Common myeloid progenitor, CD34-positive (primary cell): ENCODE measurements around the gene CAVIN1.
A peak's percentile ranks its signal among the peaks of the same experiment; 100 is the strongest.
"Not testable (repeated sequence)": the region's sequence is repeated elsewhere in the genome, so short reads cannot be mapped to it uniquely, and the experiment has no call there.

Experiments
- CTCF ChIA-PET: fragments of 350-600 bp; sonication (Branson Sonifier 250); formaldehyde crosslinking; loops from one replicate; lab custom pipeline; 2021; ENCODE audit warnings: antibody characterized with exemption; lab: Charles Lee
- POLR2A ChIA-PET: fragments of 350-600 bp; sonication (Branson Sonifier 250); formaldehyde crosslinking; loops from one replicate; lab custom pipeline; 2021; ENCODE audit warnings: antibody characterized with exemption; lab: Charles Lee
- DNase-seq, 3 donors: peaks; one replicate each; pipeline versions ENCODE4 v3.0.0 to v3.0.0-alpha.2; 2013
- H3K27ac ChIP-seq, 2 experiments: 1 replicate in 1 of 2; 2 replicates in 1 of 2; pipeline ENCODE4 v1.7.0; 2013; ENCODE audit warnings: inconsistent platforms in 2 of 2, low read length in 2 of 2, mild to moderate bottlenecking in 2 of 2, low read depth in 1 of 2, moderate library complexity in 1 of 2; ENCODE audit not compliant: severe bottlenecking in 2 of 2, insufficient read depth in 1 of 2, poor library complexity in 1 of 2
- H3K27me3 ChIP-seq, 5 experiments: replicated peaks in 2 of 5; 1 replicate in 3 of 5; 2 replicates in 2 of 5; pipeline versions ENCODE4 v1.6.1 to v1.7.0; 2013; ENCODE audit warnings: low read length in 4 of 5, mild to moderate bottlenecking in 2 of 5, moderate library complexity in 2 of 5, inconsistent platforms in 1 of 5; ENCODE audit not compliant: insufficient read depth in 5 of 5, control insufficient read depth in 4 of 5
- H3K36me3 ChIP-seq, 4 experiments: 1 replicate in 2 of 4; 2 replicates in 2 of 4; pipeline versions ENCODE4 v1.6.1 to v1.7.0; 2013; ENCODE audit warnings: low read length in 3 of 4, control low read depth in 1 of 4, mild to moderate bottlenecking in 1 of 4; ENCODE audit not compliant: control insufficient read depth in 4 of 4, insufficient read depth in 4 of 4
- H3K4me1 ChIP-seq, 4 experiments: 1 replicate in 3 of 4; 2 replicates in 1 of 4; pipeline versions ENCODE4 v1.6.1 to v1.7.1; 2013; ENCODE audit warnings: low read length in 3 of 4, mild to moderate bottlenecking in 3 of 4, control low read depth in 1 of 4, inconsistent platforms in 1 of 4, moderate library complexity in 1 of 4; ENCODE audit not compliant: control insufficient read depth in 4 of 4, insufficient read depth in 4 of 4; ENCODE audit errors: control extremely low read depth in 1 of 4
- H3K4me3 ChIP-seq, 7 experiments: 1 replicate in 4 of 7; 2 replicates in 3 of 7; pipeline versions ENCODE4 v1.5.1 to v1.7.0; 2013; ENCODE audit warnings: mild to moderate bottlenecking in 7 of 7, low read length in 6 of 7, moderate library complexity in 6 of 7, inconsistent platforms in 2 of 7, low read depth in 2 of 7, control low read depth in 1 of 7; ENCODE audit not compliant: insufficient read depth in 4 of 7, control insufficient read depth in 1 of 7; ENCODE audit errors: extremely low read depth in 1 of 7
- H3K9me3 ChIP-seq, 5 experiments: 1 replicate in 4 of 5; 2 replicates in 1 of 5; pipeline versions ENCODE4 v1.6.1 to v1.7.1; 2013; ENCODE audit warnings: low read length in 4 of 5, mild to moderate bottlenecking in 2 of 5, inconsistent platforms in 1 of 5, low read depth in 1 of 5, moderate library complexity in 1 of 5; ENCODE audit not compliant: control insufficient read depth in 4 of 5, insufficient read depth in 2 of 5; ENCODE audit errors: control extremely low read depth in 1 of 5
- WGBS: methylation state at CpG from one replicate; pipeline ENCODE4 v1.1.5; 2013; ENCODE audit not compliant: insufficient coverage; 5-methylcytosine and 5-hydroxymethylcytosine counted together

Gene CAVIN1

GRCh38 chr17:42368310-42368709 lies 54.7 kb downstream of the CAVIN1 start:
- 95% methylated on average over 2 of the region's 5 CpGs for WGBS
- POLR2A ChIA-PET: interaction anchor here (0.9 to 1.5 kb wide), 2 partner anchors 20 to 28 kb away, joined by 3 to 6 read pairs; partner anchors contain the start of gene STAT3
- not testable (repeated sequence) for DNase-seq, H3K27me3 ChIP-seq, H3K27ac ChIP-seq, H3K9me3 ChIP-seq, H3K4me3 ChIP-seq
- Histone ChIP-seq H3K4me1 (peaks cover 0 to 36% (median 27%) of the 10 kb centered on the region in 4 experiments), H3K36me3 (peaks cover 0 to 21% (median 6%) of the 10 kb centered on the region in 4 experiments)
- CTCF ChIA-PET: interaction anchor here (0.8 to 1.3 kb wide), 3 partner anchors 10 to 34 kb away, joined by 3 to 4 read pairs (median 4); partner anchors contain the start of gene STAT3

- Histone ChIP-seq H3K36me3 (peaks cover 0 to 16% (median 0%) of the 10 kb centered on the region in 4 experiments), H3K4me1 (peaks cover 6 to 51% (median 33%) of the 10 kb centered on the region in 4 experiments)
- H3K4me3 ChIP-seq, H3K27ac ChIP-seq, H3K9me3 ChIP-seq, DNase-seq, H3K27me3 ChIP-seq: not testable (repeated sequence)
- POLR2A ChIA-PET: interaction anchor here (0.6 kb wide), 2 partner anchors 163 to 588 kb away, joined by 3 read pairs; no protein-coding TSS in a partner anchor
- CTCF ChIA-PET: interaction anchor here (0.9 kb wide), 1 partner anchor 31 kb away, joined by 3 read pairs; no protein-coding TSS in a partner anchor
- 93% methylated on average over 13 of the region's 13 CpGs for WGBS
Measured at GRCh38 chr17:42366176-42367023, 56.7 kb downstream of the CAVIN1 start.

DNA sequence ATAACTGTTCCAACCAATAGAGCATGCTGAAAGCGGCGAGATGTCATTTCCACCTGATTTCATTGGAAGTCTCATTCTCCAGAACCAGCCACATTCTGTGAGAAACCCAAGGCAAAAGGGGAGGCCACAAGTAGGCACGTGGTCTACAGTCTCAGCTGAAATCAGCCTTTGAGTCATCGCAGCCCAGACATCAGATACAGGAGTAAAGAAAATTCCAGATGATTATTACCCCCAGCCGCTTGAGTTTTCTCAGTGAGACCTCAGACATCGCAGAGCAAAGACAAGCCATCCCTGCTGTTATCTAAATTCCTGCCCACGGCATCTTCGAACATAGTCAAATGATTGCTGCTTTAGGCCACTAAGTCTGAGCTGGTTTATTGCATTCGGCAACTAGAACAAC lies 57.9 kb downstream of the CAVIN1 start:
- POLR2A ChIA-PET: no interaction called here
- Histone ChIP-seq H3K27ac (no peak overlapping the region), H3K4me1 (peaks cover 6 to 51% (median 33%) of the 10 kb centered on the region in 4 experiments), H3K27me3 (no peaks in the 10 kb centered on the region), H3K36me3 (peaks cover 0 to 17% (median 0%) of the 10 kb centered on the region in 4 experiments), H3K4me3 (no peak overlapping the region), H3K9me3 (no peaks in the 10 kb centered on the region)
- CTCF ChIA-PET: interaction anchor here (0.7 to 1.0 kb wide), 3 partner anchors 12 to 38 kb away, joined by 3 read pairs; no protein-coding TSS in a partner anchor
- WGBS: 91% methylated on average over 6 of the region's 9 CpGs
- peak in 1 of 3 donors; percentile 36 for DNase-seq

DNA sequence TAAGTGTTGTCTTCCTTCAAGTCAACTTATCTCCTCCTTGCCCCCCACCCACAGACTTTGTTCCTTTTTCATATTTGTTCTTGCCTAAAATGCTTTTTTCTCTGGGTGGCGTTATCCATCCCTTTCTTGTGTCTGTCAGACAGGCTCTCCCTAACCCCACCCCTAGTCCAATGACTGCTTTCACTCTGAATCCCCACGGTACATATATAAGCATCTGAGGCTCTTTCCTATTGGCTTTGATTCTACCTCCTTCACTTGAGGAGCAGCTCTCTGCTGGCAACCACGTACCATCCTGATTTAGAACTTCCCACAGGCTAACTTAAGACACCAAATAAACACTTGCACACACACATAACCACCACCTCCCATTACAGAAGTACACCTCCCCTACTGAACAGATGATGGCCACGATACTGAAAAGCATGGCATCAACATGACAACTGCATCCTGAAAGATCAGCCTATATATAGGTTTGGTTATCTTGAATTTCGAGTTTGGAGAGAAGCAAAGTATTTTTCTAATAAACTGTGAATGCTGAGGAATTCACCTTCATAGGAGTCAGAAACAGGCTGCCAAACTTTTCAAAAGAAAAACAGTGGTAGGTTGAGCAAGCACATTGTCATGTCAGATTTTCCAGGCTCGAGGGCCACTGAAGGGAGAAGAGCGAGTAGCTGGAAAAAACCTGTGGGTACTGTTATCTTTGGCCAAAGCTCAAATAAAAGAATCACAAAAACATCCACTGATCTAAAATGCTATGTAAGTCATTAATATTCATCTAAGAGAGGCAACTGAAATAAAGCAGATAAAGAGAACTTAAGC lies 59.1 kb downstream of the CAVIN1 start:
- ChIA-PET POLR2A (interaction anchor here (0.6 kb wide), 1 partner anchor 14 kb away, joined by 3 read pairs; no protein-coding TSS in a partner anchor), CTCF (no interaction called here)
- 23% methylated on average over 3 of the region's 7 CpGs for WGBS
- Histone ChIP-seq H3K9me3 (no peaks in the 10 kb centered on the region), H3K4me3 (no peak overlapping the region), H3K36me3 (peaks cover 0 to 19% (median 3%) of the 10 kb centered on the region in 4 experiments), H3K27me3 (no peaks in the 10 kb centered on the region), H3K27ac (peak overlapping the region in 1 of 2 experiments; percentile 51), H3K4me1 (peaks cover 6 to 49% (median 31%) of the 10 kb centered on the region in 4 experiments)
- peak in 2 of 3 donors; percentile 72 to 86 for DNase-seq

DNA sequence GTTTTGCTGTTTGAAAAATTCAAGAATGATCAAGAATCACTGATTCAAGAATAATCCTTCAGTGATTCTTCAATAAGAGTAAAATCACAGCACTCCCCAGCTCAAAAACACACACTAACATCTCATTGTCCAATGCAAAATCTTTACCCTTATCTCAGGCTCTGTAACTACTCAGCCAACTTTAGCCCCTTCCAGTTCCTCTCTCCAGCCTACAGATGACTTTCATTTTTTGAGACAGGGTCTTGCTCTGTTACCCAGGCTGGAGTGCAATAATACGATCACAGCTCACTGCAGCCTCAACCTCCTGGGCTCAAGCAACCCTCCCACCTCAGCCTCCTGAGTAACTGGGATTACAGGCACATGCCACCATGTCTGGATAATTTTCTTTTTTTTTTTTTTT lies 59.8 kb downstream of the CAVIN1 start:
- Histone ChIP-seq H3K27ac (peak overlapping the region in 1 of 2 experiments; percentile 2), H3K9me3 (no peaks in the 10 kb centered on the region), H3K4me3 (no peak overlapping the region), H3K36me3 (peaks cover 0 to 19% (median 3%) of the 10 kb centered on the region in 4 experiments), H3K4me1 (peaks cover 6 to 46% (median 28%) of the 10 kb centered on the region in 4 experiments), H3K27me3 (no peaks in the 10 kb centered on the region)
- WGBS: 71% methylated on average over 1 of the region's 1 CpG
- DNase-seq: no peak
- ChIA-PET POLR2A (interaction anchor here (0.6 kb wide), 1 partner anchor 40 kb away, joined by 3 read pairs; no protein-coding TSS in a partner anchor), CTCF (interaction anchor here (1.1 kb wide), 1 partner anchor 9 kb away, joined by 4 read pairs; no protein-coding TSS in a partner anchor)

DNA sequence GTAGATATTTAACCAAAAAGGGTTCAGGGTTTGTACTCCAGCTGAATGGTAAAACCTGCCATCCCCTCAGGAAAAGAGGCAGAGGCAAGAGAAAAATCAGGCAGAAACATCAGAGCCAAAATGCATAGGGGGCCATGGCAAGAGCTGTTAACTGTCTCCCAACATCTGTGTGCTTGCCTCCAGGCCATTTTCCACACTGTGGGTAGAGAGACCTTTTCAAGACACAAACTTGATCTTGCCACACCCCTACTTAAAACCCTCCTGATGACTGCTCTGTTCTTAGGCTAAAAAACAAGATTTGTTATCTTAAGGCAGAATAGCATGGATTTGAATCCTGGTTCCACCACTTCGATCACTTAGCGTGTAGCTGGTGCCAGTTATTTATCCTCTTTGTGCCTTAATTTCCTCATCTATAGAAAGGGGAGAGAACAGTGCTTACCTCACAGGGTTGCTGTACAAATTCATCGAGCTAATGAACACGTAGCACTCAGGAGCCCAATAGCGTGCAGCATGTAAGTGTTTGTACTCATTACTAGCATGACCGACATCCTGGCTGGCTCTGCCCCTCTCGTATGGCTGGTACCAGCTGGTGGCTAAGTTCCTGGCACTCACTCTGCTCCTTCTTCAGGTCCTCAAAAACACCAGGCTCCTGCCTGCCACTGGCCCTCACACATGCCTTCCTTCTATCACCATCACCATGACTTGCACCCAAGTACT lies 60.7 kb downstream of the CAVIN1 start:
- DNase-seq: no peak
- H3K4me3 ChIP-seq: no peak overlapping the region
- ChIA-PET POLR2A (interaction anchor here (0.6 to 0.9 kb wide), 2 partner anchors 16 to 41 kb away, joined by 3 to 4 read pairs; no protein-coding TSS in a partner anchor), CTCF (interaction anchor here (0.7 to 1.4 kb wide), 4 partner anchors 10 to 53 kb away, joined by 3 to 4 read pairs (median 3); no protein-coding TSS in a partner anchor)
- no peak overlapping the region for H3K27ac ChIP-seq
- no peaks in the 10 kb centered on the region for H3K27me3 ChIP-seq
- 93% methylated on average over 7 of the region's 7 CpGs for WGBS
- H3K36me3 ChIP-seq: peaks cover 0 to 19% (median 3%) of the 10 kb centered on the region in 4 experiments
- no peaks in the 10 kb centered on the region for H3K9me3 ChIP-seq
- H3K4me1 ChIP-seq: peaks cover 6 to 42% (median 25%) of the 10 kb centered on the region in 4 experiments
